Measurements from ENCODE around the gene DEGS2. TPM values are rescaled to one million over a fixed set of nuclear protein-coding genes. Genes with fewer than 3 reads are reported as not detected.
A peak's percentile ranks its signal among the peaks of the same experiment; 100 is the strongest.

Gene DEGS2
- total RNA-seq, 4 donors from 2014 or later, result 0.54 to 7.6 (median 3.6) TPM

GRCh38 chr14:100143934-100144333, 15.5 kb downstream of the DEGS2 start:
- Histone ChIP-seq H3K4me3 (replicated peaks in 1 of 3) (no peak overlapping the region), H3K36me3 (no peaks in the 10 kb centered on the region), H3K27me3 (no peaks in the 10 kb centered on the region), H3K27ac (no peak overlapping the region), H3K9me3 (no peaks in the 10 kb centered on the region), H3K4me1 (peaks cover 21 to 33% of the 10 kb centered on the region in 2 donors)
- 92 to 94% methylated on average over 10 to 23 of the region's 23 CpGs for WGBS, 2 donors
- TF ChIP-seq POLR2A (IDR thresholded peaks at IDR 0.05), result no peak
- TF ChIP-seq, protein P1, sequence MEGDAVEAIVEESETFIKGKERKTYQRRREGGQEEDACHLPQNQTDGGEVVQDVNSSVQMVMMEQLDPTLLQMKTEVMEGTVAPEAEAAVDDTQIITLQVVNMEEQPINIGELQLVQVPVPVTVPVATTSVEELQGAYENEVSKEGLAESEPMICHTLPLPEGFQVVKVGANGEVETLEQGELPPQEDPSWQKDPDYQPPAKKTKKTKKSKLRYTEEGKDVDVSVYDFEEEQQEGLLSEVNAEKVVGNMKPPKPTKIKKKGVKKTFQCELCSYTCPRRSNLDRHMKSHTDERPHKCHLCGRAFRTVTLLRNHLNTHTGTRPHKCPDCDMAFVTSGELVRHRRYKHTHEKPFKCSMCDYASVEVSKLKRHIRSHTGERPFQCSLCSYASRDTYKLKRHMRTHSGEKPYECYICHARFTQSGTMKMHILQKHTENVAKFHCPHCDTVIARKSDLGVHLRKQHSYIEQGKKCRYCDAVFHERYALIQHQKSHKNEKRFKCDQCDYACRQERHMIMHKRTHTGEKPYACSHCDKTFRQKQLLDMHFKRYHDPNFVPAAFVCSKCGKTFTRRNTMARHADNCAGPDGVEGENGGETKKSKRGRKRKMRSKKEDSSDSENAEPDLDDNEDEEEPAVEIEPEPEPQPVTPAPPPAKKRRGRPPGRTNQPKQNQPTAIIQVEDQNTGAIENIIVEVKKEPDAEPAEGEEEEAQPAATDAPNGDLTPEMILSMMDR (IDR thresholded peaks at IDR 0.05), result no peak
- DNase-seq, result no peak
- intact Hi-C loops (cut with DNase I), result no loop called here

GRCh38 chr14:100143523-100143922, 15.9 kb downstream of the DEGS2 start:
- 88 to 93% methylated on average over 11 to 17 of the region's 18 CpGs for WGBS, 2 donors
- no peak for TF ChIP-seq POLR2A (IDR thresholded peaks at IDR 0.05)
- TF ChIP-seq, protein P1 (IDR thresholded peaks at IDR 0.05), result no peak
- intact Hi-C loops (cut with DNase I), result no loop called here
- DNase-seq, result no peak
- Histone ChIP-seq H3K27me3 (no peaks in the 10 kb centered on the region), H3K4me1 (peaks cover 21 to 33% of the 10 kb centered on the region in 2 donors), H3K36me3 (no peaks in the 10 kb centered on the region), H3K4me3 (replicated peaks in 1 of 3) (no peak overlapping the region), H3K9me3 (no peaks in the 10 kb centered on the region), H3K27ac (no peak overlapping the region)

DNA sequence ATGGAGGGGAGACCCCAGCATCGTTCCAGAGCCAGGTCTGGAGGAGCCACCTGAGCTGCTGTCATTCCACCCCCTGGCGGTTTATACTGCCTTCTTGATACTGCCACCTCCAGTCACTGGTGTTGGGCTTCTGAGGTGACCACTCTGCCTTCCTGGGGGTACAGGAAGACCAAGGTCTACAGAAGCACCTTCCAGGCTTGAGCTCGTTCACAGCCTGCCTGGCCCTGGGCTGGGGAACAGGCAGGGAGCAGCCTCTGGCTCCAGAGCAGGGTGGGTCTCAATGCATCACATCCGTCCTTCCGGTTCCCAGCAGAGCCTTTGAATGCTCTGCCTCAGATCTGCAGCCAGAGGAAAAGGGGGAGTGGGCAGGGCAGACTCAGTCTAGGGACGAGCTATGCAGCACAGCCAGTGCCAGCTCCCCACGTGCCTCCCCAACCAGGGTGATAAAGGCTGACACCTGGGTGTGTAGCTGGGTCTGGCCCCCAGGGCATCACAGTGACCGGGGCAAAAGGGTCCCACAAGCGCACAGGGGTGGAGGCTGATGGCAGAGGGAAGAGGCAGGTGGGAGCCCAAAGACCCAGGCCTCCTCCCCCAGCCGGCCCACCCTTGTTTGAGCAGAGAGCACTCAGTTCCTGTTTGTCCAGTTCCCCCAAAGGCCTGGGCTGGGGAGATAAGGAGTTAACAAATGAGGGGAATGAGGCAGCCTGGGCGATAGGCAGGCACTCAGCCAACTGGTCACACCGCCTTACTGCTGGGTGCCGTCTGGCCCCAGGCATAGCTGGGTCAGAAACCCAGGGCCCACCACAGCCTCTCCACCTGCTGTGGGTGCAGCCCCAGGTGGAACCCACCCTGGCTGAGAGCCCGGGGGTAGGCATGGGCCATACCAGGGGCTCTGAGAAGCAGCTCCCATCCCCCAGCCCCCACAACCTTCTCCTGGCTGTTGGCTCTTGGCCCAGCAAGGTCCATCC, 17.1 kb downstream of the DEGS2 start:
- H3K9me3 ChIP-seq, result no peaks in the 10 kb centered on the region
- H3K4me1 ChIP-seq, result peaks cover 21 to 33% of the 10 kb centered on the region in 2 donors
- WGBS, 2 donors, result 30 to 53% methylated on average over 8 to 11 of the region's 14 CpGs
- intact Hi-C loops (cut with DNase I), result no loop called here
- H3K27me3 ChIP-seq, result no peaks in the 10 kb centered on the region
- TF ChIP-seq, protein P1 (IDR thresholded peaks at IDR 0.05), result no peak
- TF ChIP-seq POLR2A (IDR thresholded peaks at IDR 0.05), result no peak
- H3K4me3 ChIP-seq (replicated peaks in 1 of 3), result no peak overlapping the region
- peak; percentile 77 to 78 for DNase-seq
- H3K36me3 ChIP-seq, result no peaks in the 10 kb centered on the region
- peak overlapping the region in 2 of 3 donors; percentile 11 to 58 for H3K27ac ChIP-seq

GRCh38 chr14:100141098-100141497, 18.3 kb downstream of the DEGS2 start:
- Histone ChIP-seq H3K36me3 (no peaks in the 10 kb centered on the region), H3K4me1 (peaks cover 21 to 33% of the 10 kb centered on the region in 2 donors), H3K4me3 (replicated peaks in 1 of 3) (no peak overlapping the region), H3K27me3 (no peaks in the 10 kb centered on the region), H3K9me3 (no peaks in the 10 kb centered on the region), H3K27ac (peak overlapping the region; percentile 20 to 58 (median 30))
- WGBS, 2 donors, result 72% methylated on average over 5 of the region's 7 CpGs; no CpG with 5 or more reads in 1 of the 2 donors
- peak in 1 of 2 donors; percentile 35 for DNase-seq
- no peak for TF ChIP-seq POLR2A (IDR thresholded peaks at IDR 0.05)
- TF ChIP-seq, protein P1 (IDR thresholded peaks at IDR 0.05), result no peak
- intact Hi-C loops (cut with DNase I), result no loop called here

All from thyroid gland (tissue), 4 donors.